Rectal smooth muscle tissue (tissue), 1 donor: ENCODE measurements around the gene EXOSC5.
"Not testable (repeated sequence)": the region's sequence is repeated elsewhere in the genome, so short reads cannot be mapped to it uniquely, and the experiment has no call there.

Experiments
- H3K27ac ChIP-seq: one replicate; pipeline ENCODE4 v1.7.0; 2013; ENCODE audit warnings: low read depth, low read length, inconsistent platforms
- H3K27me3 ChIP-seq: one replicate; pipeline ENCODE4 v1.7.0; 2013; ENCODE audit warnings: low read length; ENCODE audit not compliant: control insufficient read depth, insufficient read depth
- H3K36me3 ChIP-seq: one replicate; pipeline ENCODE4 v1.7.0; 2013; ENCODE audit warnings: low read length; ENCODE audit not compliant: control insufficient read depth, insufficient read depth
- H3K4me1 ChIP-seq: one replicate; pipeline ENCODE4 v1.7.0; 2013; ENCODE audit warnings: low read length; ENCODE audit not compliant: control insufficient read depth, insufficient read depth
- H3K4me3 ChIP-seq: one replicate; pipeline ENCODE4 v1.7.0; 2013; ENCODE audit warnings: low read length
- H3K9ac ChIP-seq: one replicate; pipeline ENCODE4 v1.7.0; 2013; ENCODE audit warnings: low read length

The EXOSC5 gene

GRCh38 chr19:41395355-41395754 lies 1.8 kb downstream of the EXOSC5 start:
- Histone ChIP-seq H3K27me3 (no peaks in the 10 kb centered on the region), H3K9ac (no peak overlapping the region), H3K36me3 (peaks cover 14% of the 10 kb centered on the region), H3K4me3 (no peak overlapping the region), H3K27ac (no peak overlapping the region), H3K4me1 (peaks cover 9% of the 10 kb centered on the region)

GRCh38 chr19:41392775-41393174 lies 4.4 kb downstream of the EXOSC5 start:
- no peaks in the 10 kb centered on the region for H3K27me3 ChIP-seq
- no peak overlapping the region for H3K9ac ChIP-seq
- H3K4me1 ChIP-seq, result peaks cover 3% of the 10 kb centered on the region
- H3K36me3 ChIP-seq, result peaks cover 26% of the 10 kb centered on the region
- H3K27ac ChIP-seq, result no peak overlapping the region
- no peak overlapping the region for H3K4me3 ChIP-seq

- no peaks in the 10 kb centered on the region for H3K27me3 ChIP-seq
- H3K9ac ChIP-seq, result no peak overlapping the region
- H3K36me3 ChIP-seq, result peaks cover 26% of the 10 kb centered on the region
- H3K4me1 ChIP-seq, result peaks cover 3% of the 10 kb centered on the region
- no peak overlapping the region for H3K4me3 ChIP-seq
- no peak overlapping the region for H3K27ac ChIP-seq
Observed at GRCh38 chr19:41391618-41392017, 5.5 kb downstream of the EXOSC5 start.

GRCh38 chr19:41386442-41386841 lies 10.7 kb downstream of the EXOSC5 start:
- Histone ChIP-seq H3K36me3 (peaks cover 26% of the 10 kb centered on the region), H3K27me3 (no peaks in the 10 kb centered on the region), H3K27ac (no peak overlapping the region), H3K4me3 (no peak overlapping the region), H3K9ac (no peak overlapping the region), H3K4me1 (no peaks in the 10 kb centered on the region)

GRCh38 chr19:41384351-41384750 lies 12.8 kb downstream of the EXOSC5 start:
- Histone ChIP-seq H3K27me3 (no peaks in the 10 kb centered on the region), H3K4me3 (no peak overlapping the region), H3K9ac (no peak overlapping the region), H3K4me1 (no peaks in the 10 kb centered on the region), H3K36me3 (peaks cover 11% of the 10 kb centered on the region), H3K27ac (no peak overlapping the region)

GRCh38 chr19:41381536-41381935 lies 15.6 kb downstream of the EXOSC5 start:
- H3K27ac ChIP-seq, H3K27me3 ChIP-seq, H3K4me1 ChIP-seq, H3K9ac ChIP-seq, H3K36me3 ChIP-seq, H3K4me3 ChIP-seq: not testable (repeated sequence)

GRCh38 chr19:41377977-41378709 lies 19.0 kb downstream of the EXOSC5 start:
- peaks cover 2% of the 10 kb centered on the region for H3K36me3 ChIP-seq
- H3K4me3 ChIP-seq, result no peak overlapping the region
- H3K9ac ChIP-seq, result no peak overlapping the region
- no peaks in the 10 kb centered on the region for H3K27me3 ChIP-seq
- H3K27ac ChIP-seq, result peak overlapping the region; percentile 75
- peaks cover 14% of the 10 kb centered on the region for H3K4me1 ChIP-seq

- Histone ChIP-seq H3K4me3 (peak overlapping the region; percentile 62), H3K27me3 (no peaks in the 10 kb centered on the region), H3K36me3 (no peaks in the 10 kb centered on the region), H3K9ac (peak overlapping the region; percentile 19), H3K27ac (peak overlapping the region; percentile 55), H3K4me1 (peaks cover 14% of the 10 kb centered on the region)
Observed at GRCh38 chr19:41376998-41377365, 20.2 kb downstream of the EXOSC5 start.

GRCh38 chr19:41376241-41376997 lies 20.7 kb downstream of the EXOSC5 start, which contains the start of gene TMEM91:
Gene TMEM91 (plus strand): TSS chr19:41376533. CDS start chr19:41378310, 1,777 bp downstream.
- H3K27ac ChIP-seq, result peak within 1 kb of the TSS; percentile 55
- H3K27me3 ChIP-seq, result no peaks in the 10 kb centered on the region
- peak within 1 kb of the TSS; percentile 66 for H3K9ac ChIP-seq
- no peaks in the 10 kb centered on the region for H3K36me3 ChIP-seq
- H3K4me1 ChIP-seq, result peaks cover 14% of the 10 kb centered on the region
- peak within 1 kb of the TSS; percentile 62 for H3K4me3 ChIP-seq

- Histone ChIP-seq H3K36me3 (no peaks in the 10 kb centered on the region), H3K27ac (peak overlapping the region; percentile 0), H3K9ac (no peak overlapping the region), H3K4me3 (no peak overlapping the region), H3K27me3 (no peaks in the 10 kb centered on the region), H3K4me1 (peaks cover 14% of the 10 kb centered on the region)
Observed at GRCh38 chr19:41373993-41374392, 23.2 kb downstream of the EXOSC5 start.

- Histone ChIP-seq H3K36me3 (no peaks in the 10 kb centered on the region), H3K27me3 (no peaks in the 10 kb centered on the region), H3K27ac (no peak overlapping the region), H3K9ac (no peak overlapping the region), H3K4me1 (peaks cover 14% of the 10 kb centered on the region), H3K4me3 (no peak overlapping the region)
Observed at GRCh38 chr19:41372501-41372900, 24.7 kb downstream of the EXOSC5 start.

GRCh38 chr19:41371541-41371940 lies 25.6 kb downstream of the EXOSC5 start:
- Histone ChIP-seq H3K27ac (no peak overlapping the region), H3K36me3 (no peaks in the 10 kb centered on the region), H3K4me1 (peaks cover 9% of the 10 kb centered on the region)

More at GRCh38 chr19:41371541-41371940, 25.6 kb downstream of the EXOSC5 start:
- Histone ChIP-seq H3K4me3 (no peak overlapping the region), H3K9ac (no peak overlapping the region), H3K27me3 (no peaks in the 10 kb centered on the region)
